WTC11 (cell line): Measurements from ENCODE around the gene MST1R. TPM values are rescaled to one million over a fixed set of nuclear protein-coding genes. Genes with fewer than 3 reads are reported as not detected.
"Not testable (repeated sequence)": the region's sequence is repeated elsewhere in the genome, so short reads cannot be mapped to it uniquely, and the experiment has no call there.

ENCODE experiments used
- ATAC-seq: fragments of 200-7000 bp; cut with Tn5 transposase; 2 replicates; pipeline ENCODE4 v1.10.0; 2021; ENCODE audit warnings: mild to moderate bottlenecking, moderate library complexity
- CTCF ChIA-PET: fragments of 300-600 bp; sonication (Branson Sonifier 250); formaldehyde crosslinking; loops from one replicate; lab custom pipeline; 2021; ENCODE audit warnings: antibody characterized with exemption; lab: Charles Lee
- POLR2A ChIA-PET: fragments of 350-600 bp; sonication (Branson Sonifier 250); formaldehyde crosslinking; loops from one replicate; lab custom pipeline; 2021; ENCODE audit warnings: antibody characterized with exemption; lab: Charles Lee
- DNase-seq: peaks from one replicate; pipeline ENCODE4 v3.0.0; 2021; ENCODE audit warnings: low spot score
- H3K27ac Mint-ChIP-seq: 2 replicates; pipeline ENCODE4 v1.8.0; 2021; ENCODE audit warnings: mixed read lengths
- H3K27me3 Mint-ChIP-seq: 2 replicates; pipeline ENCODE4 v1.8.0; 2021; ENCODE audit warnings: low read depth, mild to moderate bottlenecking, moderate library complexity, mixed read lengths
- H3K36me3 Mint-ChIP-seq: 2 replicates; pipeline ENCODE4 v1.8.0; 2021; ENCODE audit warnings: mixed read lengths
- H3K4me1 Mint-ChIP-seq: 2 replicates; pipeline ENCODE4 v1.8.0; 2022; ENCODE audit warnings: mixed read lengths
- H3K4me3 Mint-ChIP-seq: 2 replicates; pipeline ENCODE4 v1.8.0; 2021; ENCODE audit warnings: mild to moderate bottlenecking, moderate library complexity, mixed read lengths
- H3K9me3 Mint-ChIP-seq: 2 replicates; pipeline ENCODE4 v1.8.0; 2021; ENCODE audit warnings: mixed read lengths
- ATF1 ChIP-seq: sonication (generic); formaldehyde crosslinking; IDR thresholded peaks from 2 replicates; pipeline ENCODE4 v1.8.1; 2023; ENCODE audit warnings: mild to moderate bottlenecking, moderate library complexity, missing genetic modification reagents
- CTCF ChIP-seq: fragments of 200-600 bp; IDR thresholded peaks from 2 replicates; pipeline ENCODE4 v1.8.0; 2022; ENCODE audit warnings: antibody characterized with exemption
- E2F1 ChIP-seq: sonication (generic); formaldehyde crosslinking; IDR thresholded peaks from 2 replicates; pipeline ENCODE4 v1.8.0; 2022; ENCODE audit warnings: mild to moderate bottlenecking, missing genetic modification reagents
- FOXP4 ChIP-seq: sonication (generic); formaldehyde crosslinking; IDR thresholded peaks from 2 replicates; pipeline ENCODE4 v1.8.0; 2022; ENCODE audit warnings: mild to moderate bottlenecking, missing genetic modification reagents
- JAZF1 ChIP-seq: fragments of 250-450 bp; sonication (Bioruptor Pico); IDR thresholded peaks from 2 replicates; pipeline ENCODE4 v1.9.0; 2021; ENCODE audit warnings: moderate library complexity, mild to moderate bottlenecking, inconsistent platforms
- MYBL2 ChIP-seq: sonication (generic); formaldehyde crosslinking; IDR thresholded peaks from 2 replicates; pipeline ENCODE4 v1.8.1; 2023; ENCODE audit warnings: mild to moderate bottlenecking, moderate library complexity, missing genetic modification reagents
- NFE2L1 ChIP-seq: sonication (generic); formaldehyde crosslinking; IDR thresholded peaks from 2 replicates; pipeline ENCODE4 v1.8.1; 2023; ENCODE audit warnings: missing genetic modification reagents
- NFYB ChIP-seq: sonication (generic); formaldehyde crosslinking; conservative IDR thresholded peaks from 2 replicates; pipeline ENCODE4 v1.8.0; 2022; ENCODE audit warnings: low read depth, missing genetic modification reagents
- RORB ChIP-seq: fragments of 250-450 bp; sonication (Bioruptor Pico); IDR thresholded peaks from 2 replicates; pipeline ENCODE4 v1.9.0; 2021; ENCODE audit warnings: mild to moderate bottlenecking
- SOX15 ChIP-seq: fragments of 250-450 bp; sonication (Bioruptor Pico); IDR thresholded peaks from 2 replicates; pipeline ENCODE4 v1.9.0; 2021; ENCODE audit warnings: mild to moderate bottlenecking
- SP1 ChIP-seq: sonication (generic); formaldehyde crosslinking; conservative IDR thresholded peaks from 2 replicates; pipeline ENCODE4 v1.8.1; 2022; ENCODE audit warnings: missing genetic modification reagents
- TEAD4 ChIP-seq: sonication (generic); formaldehyde crosslinking; IDR thresholded peaks from 2 replicates; pipeline ENCODE4 v1.8.0; 2022; ENCODE audit warnings: mild to moderate bottlenecking, missing genetic modification reagents
- ZNF219 ChIP-seq: sonication (generic); formaldehyde crosslinking; IDR thresholded peaks from 2 replicates; pipeline ENCODE4 v1.8.0; 2023; ENCODE audit warnings: missing genetic modification reagents, mild to moderate bottlenecking, borderline replicate concordance
- ZNF281 ChIP-seq: sonication (generic); formaldehyde crosslinking; IDR thresholded peaks from 2 replicates; pipeline ENCODE4 v1.8.0; 2023; ENCODE audit warnings: mild to moderate bottlenecking, missing genetic modification reagents
- ZNF423 ChIP-seq: fragments of 250-450 bp; sonication (Bioruptor Pico); IDR thresholded peaks from 2 replicates; pipeline ENCODE4 v2.1.2; 2022; ENCODE audit warnings: mild to moderate bottlenecking, moderate library complexity
- ZNF512 ChIP-seq: sonication (generic); formaldehyde crosslinking; IDR thresholded peaks from 2 replicates; pipeline ENCODE4 v1.8.1; 2022; ENCODE audit warnings: missing genetic modification reagents, borderline replicate concordance
- total RNA-seq: library from RNA; stranded (reverse); gene quantifications from 3 replicates; pipeline ENCODE4 v1.2.3, GENCODE V29; 2021

The MST1R gene
- total RNA-seq, 1 experiment from 2014 or later: 6.2 TPM

GRCh38 chr3:49908373-49909199 is 4.9 kb upstream of the MST1R start:
- Mint-ChIP-seq H3K4me3 (no peak overlapping the region), H3K9me3 (no peaks in the 10 kb centered on the region), H3K27ac (no peak overlapping the region), H3K36me3 (no peaks in the 10 kb centered on the region), H3K27me3 (peaks cover 11% of the 10 kb centered on the region), H3K4me1 (peaks cover 48% of the 10 kb centered on the region)
- ATAC-seq (no peak), DNase-seq (no peak)
- TF ChIP-seq MYBL2 (CRISPR knock-in tag) (no peak), SP1 (CRISPR knock-in tag) (no peak), RORB (CRISPR knock-in tag) (no peak), NFE2L1 (CRISPR knock-in tag) (no peak), JAZF1 (no peak), ZNF512 (CRISPR knock-in tag) (no peak), ZNF423 (CRISPR knock-in tag) (0 out of 2 replicates have a peak, but pooled peaks have one; percentile 35)
- CTCF ChIA-PET: interaction anchor here (1.1 to 7.5 kb wide), 9 partner anchors 9 to 104 kb away, joined by 3 to 115 read pairs (median 6); partner anchors contain the start of genes CAMKV, INKA1, MON1A and RBM6
- POLR2A ChIA-PET: interaction anchor here (3.0 kb wide), 1 partner anchor 21 kb away, joined by 19 read pairs; the partner anchor contains the start of gene MON1A

- peak overlapping the region; percentile 32 for H3K4me3 Mint-ChIP-seq
- H3K4me1 Mint-ChIP-seq: peaks cover 47% of the 10 kb centered on the region
- ATAC-seq: peak; percentile 14
- peaks cover 11% of the 10 kb centered on the region for H3K27me3 Mint-ChIP-seq
- H3K27ac Mint-ChIP-seq: peak overlapping the region; percentile 73; the same call in 1 of the 2 replicates
- TF ChIP-seq ATF1: no peak
- TF ChIP-seq TEAD4: no peak
- no peak for TF ChIP-seq SOX15 (CRISPR knock-in tag)
- no peak for TF ChIP-seq NFYB (CRISPR knock-in tag)
- peak; percentile 21; the same call in 1 of the 2 replicates for TF ChIP-seq ZNF423 (CRISPR knock-in tag)
- no peak for TF ChIP-seq E2F1 (CRISPR knock-in tag)
- TF ChIP-seq CTCF: peak; percentile 36
- no peak for TF ChIP-seq ZNF281 (CRISPR knock-in tag)
- TF ChIP-seq FOXP4 (CRISPR knock-in tag): no peak
- no peak for TF ChIP-seq ZNF219 (CRISPR knock-in tag)
- H3K9me3 Mint-ChIP-seq: no peaks in the 10 kb centered on the region
- no peaks in the 10 kb centered on the region for H3K36me3 Mint-ChIP-seq
- CTCF ChIA-PET: interaction anchor here (0.6 to 8.9 kb wide), 13 partner anchors 21 to 441 kb away, joined by 3 to 115 read pairs (median 10); partner anchors contain the start of genes AMIGO3, CAMKV, INKA1 and MON1A
- POLR2A ChIA-PET: interaction anchor here (0.5 to 0.9 kb wide), 2 partner anchors 23 to 148 kb away, joined by 3 to 5 read pairs; no protein-coding TSS in a partner anchor
- DNase-seq: peak; percentile 68
Measured at GRCh38 chr3:49906073-49906743, 2.5 kb upstream of the MST1R start.

- ATAC-seq, DNase-seq, H3K27me3 Mint-ChIP-seq, H3K9me3 Mint-ChIP-seq, H3K27ac Mint-ChIP-seq, H3K36me3 Mint-ChIP-seq, POLR2A ChIA-PET, H3K4me3 Mint-ChIP-seq: not testable (repeated sequence)
- CTCF ChIA-PET: interaction anchor here (0.6 to 8.9 kb wide), 3 partner anchors 54 to 100 kb away, joined by 4 to 115 read pairs (median 103); partner anchors contain the start of gene INKA1
- peaks cover 33% of the 10 kb centered on the region for H3K4me1 Mint-ChIP-seq
Measured at GRCh38 chr3:49904448-49904847, 775 bp upstream of the MST1R start.
